HG03108 (cell line): ENCODE measurements around the gene OTOP3.

Experiments used
- ATAC-seq: cut with Tn5 transposase; IDR thresholded peaks from one replicate; pipeline ENCODE4 v1.9.1; 2021; ENCODE audit warnings: moderate library complexity; ENCODE audit not compliant: unreplicated experiment

The OTOP3 gene

GRCh38 chr17:74916851-74917199, 18.9 kb upstream of the OTOP3 start:
- ATAC-seq, result no peak

- ATAC-seq, result no peak
These were observed 18.3 kb upstream of the OTOP3 start for GRCh38 chr17:74917430-74917829.

- no peak for ATAC-seq
These were observed 16.8 kb upstream of the OTOP3 start for GRCh38 chr17:74918906-74919305.

- no peak for ATAC-seq
These were observed 16.0 kb upstream of the OTOP3 start for GRCh38 chr17:74919440-74920305.

- no peak for ATAC-seq
These were observed 15.4 kb upstream of the OTOP3 start for GRCh38 chr17:74920306-74920620.

GRCh38 chr17:74920642-74921025, 15.1 kb upstream of the OTOP3 start:
- no peak for ATAC-seq

GRCh38 chr17:74921026-74921681, 14.5 kb upstream of the OTOP3 start:
- ATAC-seq, result no peak

- ATAC-seq, result no peak
These were observed 13.9 kb upstream of the OTOP3 start for GRCh38 chr17:74921769-74922168.

GRCh38 chr17:74922172-74922571, 13.5 kb upstream of the OTOP3 start:
- no peak for ATAC-seq

GRCh38 chr17:74922694-74923537, 12.8 kb upstream of the OTOP3 start, which contains the start of gene USH1G:
Gene USH1G (minus strand): TSS chr17:74923255. CDS start chr17:74923073, 182 bp downstream.
- no peak for ATAC-seq

- no peak for ATAC-seq
These were observed 12.0 kb upstream of the OTOP3 start for GRCh38 chr17:74923538-74924249.

GRCh38 chr17:74924250-74924948, 11.3 kb upstream of the OTOP3 start, which contains the start of gene OTOP2:
Gene OTOP2 (plus strand): TSS chr17:74924273. CDS start chr17:74924633, 360 bp downstream.
- ATAC-seq, result no peak

GRCh38 chr17:74925242-74925641, 10.5 kb upstream of the OTOP3 start:
- no peak for ATAC-seq

GRCh38 chr17:74928786-74929185, 6.9 kb upstream of the OTOP3 start:
- no peak for ATAC-seq

GRCh38 chr17:74930535-74931036, 5.1 kb upstream of the OTOP3 start:
- no peak for ATAC-seq

- ATAC-seq, result no peak
These were observed 650 bp upstream of the OTOP3 start for GRCh38 chr17:74935048-74935447.

GRCh38 chr17:74936470-74936799, 737 bp downstream of the OTOP3 start:
- ATAC-seq, result no peak

GRCh38 chr17:74937064-74938051, 1.7 kb downstream of the OTOP3 start:
- no peak for ATAC-seq
